Neuron (in vitro differentiated cells): ENCODE measurements around the gene SLC38A5.
"Not testable (repeated sequence)": the region's sequence is repeated elsewhere in the genome, so short reads cannot be mapped to it uniquely, and the experiment has no call there.

Source experiments
- H2AFZ ChIP-seq: one replicate; pipeline ENCODE4 v1.6.1; 2013; ENCODE audit warnings: low read depth, mild to moderate bottlenecking, inconsistent platforms, low read length, moderate library complexity
- H3K27me3 ChIP-seq: one replicate; pipeline ENCODE4 v1.6.1; 2013; ENCODE audit warnings: low read length; ENCODE audit not compliant: insufficient read depth
- H3K36me3 ChIP-seq: one replicate; pipeline ENCODE4 v1.6.1; 2013; ENCODE audit warnings: low read length; ENCODE audit not compliant: insufficient read depth
- H3K4me1 ChIP-seq: one replicate; pipeline ENCODE4 v1.6.1; 2013; ENCODE audit warnings: low read length; ENCODE audit not compliant: insufficient read depth
- H3K4me3 ChIP-seq: 2 replicates; pipeline ENCODE4 v1.5.1; 2013; ENCODE audit warnings: mild to moderate bottlenecking, low read length, moderate library complexity
- H3K9me3 ChIP-seq: one replicate; pipeline ENCODE4 v1.6.1; 2013; ENCODE audit warnings: low read length

SLC38A5 gene

DNA sequence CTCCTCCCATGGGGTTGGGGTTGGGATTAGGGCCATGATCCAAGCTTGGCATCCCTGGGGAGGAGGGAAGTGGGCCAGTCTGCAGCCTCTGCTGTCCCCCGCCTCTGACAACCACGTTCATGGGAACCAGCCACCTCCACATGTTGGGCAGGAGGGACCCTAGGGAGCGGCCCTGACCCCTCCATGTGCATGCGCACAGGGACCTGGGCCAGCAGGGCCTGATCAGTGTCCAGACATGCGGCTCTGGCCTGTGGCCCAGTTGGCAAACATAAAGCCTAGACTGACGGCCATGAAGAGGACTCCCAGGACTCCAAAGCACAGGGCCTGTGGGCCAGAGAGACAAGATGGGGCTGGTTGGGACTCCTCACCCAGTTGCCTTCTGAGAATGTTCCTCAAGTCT is 11.3 kb downstream of the SLC38A5 start:
- no peak overlapping the region for H2AFZ ChIP-seq
- H3K9me3 ChIP-seq, result no peaks in the 10 kb centered on the region
- no peaks in the 10 kb centered on the region for H3K36me3 ChIP-seq

GRCh38 chrX:48456628-48457331 is 13.3 kb downstream of the SLC38A5 start:
- no peak overlapping the region for H3K4me3 ChIP-seq
- no peaks in the 10 kb centered on the region for H3K4me1 ChIP-seq
- H3K9me3 ChIP-seq, result no peaks in the 10 kb centered on the region

More for the DNA sequence above, 11.3 kb downstream of the SLC38A5 start:
- no peaks in the 10 kb centered on the region for H3K27me3 ChIP-seq
- H3K4me3 ChIP-seq, result no peak overlapping the region
- H3K4me1 ChIP-seq, result no peaks in the 10 kb centered on the region

GRCh38 chrX:48451708-48452107 is 18.4 kb downstream of the SLC38A5 start:
- no peak overlapping the region for H3K4me3 ChIP-seq
- H3K36me3 ChIP-seq, result no peaks in the 10 kb centered on the region
- no peaks in the 10 kb centered on the region for H3K4me1 ChIP-seq
- no peak overlapping the region for H2AFZ ChIP-seq
- no peaks in the 10 kb centered on the region for H3K27me3 ChIP-seq
- no peaks in the 10 kb centered on the region for H3K9me3 ChIP-seq

More at GRCh38 chrX:48456628-48457331, 13.3 kb downstream of the SLC38A5 start:
- Histone ChIP-seq H3K27me3 (no peaks in the 10 kb centered on the region), H2AFZ (no peak overlapping the region), H3K36me3 (no peaks in the 10 kb centered on the region)

DNA sequence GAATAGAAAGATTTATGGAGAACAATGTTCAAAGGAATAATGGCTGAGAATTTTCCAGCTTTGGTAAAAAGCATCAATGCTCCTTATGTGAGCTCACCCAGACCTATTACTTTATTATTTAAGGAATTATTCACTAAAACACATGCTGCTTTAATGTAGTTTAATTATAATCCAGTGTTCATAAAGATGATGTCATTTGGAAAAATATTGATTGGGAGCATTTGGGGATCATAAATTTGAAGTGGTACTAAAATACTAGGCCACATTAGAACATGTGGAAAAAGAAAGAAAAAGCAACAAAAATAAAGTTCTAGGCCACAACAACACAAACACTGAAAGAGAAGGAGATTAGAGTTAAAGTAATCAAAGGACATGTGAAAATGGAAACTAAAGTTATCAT is 20.0 kb downstream of the SLC38A5 start:
- Histone ChIP-seq H3K4me1 (no peaks in the 10 kb centered on the region), H3K36me3 (no peaks in the 10 kb centered on the region), H3K27me3 (no peaks in the 10 kb centered on the region), H3K9me3 (no peaks in the 10 kb centered on the region), H3K4me3 (no peak overlapping the region), H2AFZ (no peak overlapping the region)

DNA sequence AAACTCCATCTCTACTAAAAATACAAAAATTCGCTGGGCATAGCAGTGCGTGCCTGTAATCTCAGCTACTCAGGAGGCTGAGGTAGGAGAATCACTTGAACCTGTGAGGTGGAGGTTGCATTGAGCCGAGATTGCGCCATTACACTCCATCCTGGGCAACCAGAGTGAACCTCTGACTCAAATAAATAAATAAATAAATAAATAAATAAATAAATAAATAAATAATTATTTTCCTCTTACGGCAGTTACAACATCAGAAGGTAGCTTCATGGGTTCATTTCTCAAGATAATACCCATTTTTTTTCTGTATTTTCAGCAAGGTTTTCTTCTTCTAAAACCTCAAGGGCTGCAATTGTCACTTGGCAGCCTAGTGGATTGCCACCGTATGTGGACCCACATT is 22.9 kb downstream of the SLC38A5 start:
- H3K27me3 ChIP-seq, H3K36me3 ChIP-seq, H3K9me3 ChIP-seq, H2AFZ ChIP-seq, H3K4me3 ChIP-seq, H3K4me1 ChIP-seq: not testable (repeated sequence)

GRCh38 chrX:48433713-48434112 is 36.3 kb downstream of the SLC38A5 start:
- not testable (repeated sequence) for H3K27me3 ChIP-seq, H2AFZ ChIP-seq, H3K36me3 ChIP-seq, H3K4me1 ChIP-seq, H3K9me3 ChIP-seq, H3K4me3 ChIP-seq

DNA sequence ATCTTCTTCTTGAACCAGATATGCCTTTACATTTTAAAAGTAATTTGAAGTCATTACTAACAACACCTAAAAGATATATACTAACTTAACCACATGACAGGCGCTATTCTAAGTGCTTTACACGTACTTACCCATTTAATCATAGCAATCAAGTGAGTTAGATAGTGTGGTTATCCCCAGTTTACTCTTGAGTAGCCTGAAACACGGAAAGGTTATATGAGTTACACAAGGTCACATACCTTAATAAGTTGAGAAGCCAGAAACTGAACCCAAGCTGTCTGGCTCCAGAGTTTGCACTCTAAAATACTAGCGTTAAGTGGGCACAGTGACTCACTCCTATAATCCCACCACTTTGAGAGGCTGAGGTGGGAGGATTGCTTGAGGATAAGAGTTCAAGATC is 39.9 kb downstream of the SLC38A5 start:
- H3K27me3 ChIP-seq, H2AFZ ChIP-seq, H3K36me3 ChIP-seq, H3K9me3 ChIP-seq, H3K4me3 ChIP-seq, H3K4me1 ChIP-seq: not testable (repeated sequence)

DNA sequence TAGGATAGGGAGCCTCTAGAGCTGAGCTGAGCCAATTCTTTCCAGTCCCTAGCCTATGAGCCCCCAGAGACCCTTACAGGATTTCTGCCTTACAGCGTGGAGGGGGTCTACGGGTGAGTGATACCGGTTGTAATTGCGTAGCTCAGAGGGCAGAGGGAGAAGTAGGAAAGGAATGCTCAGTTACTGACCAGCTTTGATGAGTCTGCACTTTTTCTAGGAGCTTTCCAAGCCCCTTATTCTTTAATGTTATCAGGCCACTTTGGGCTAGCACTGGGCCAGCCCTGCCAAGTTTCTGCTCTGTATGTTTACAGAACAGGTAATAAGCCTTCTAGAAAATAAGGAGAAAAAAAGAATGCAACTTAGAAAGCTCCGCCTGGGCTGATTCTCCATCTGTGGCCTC is 40.5 kb downstream of the SLC38A5 start:
- H3K4me3 ChIP-seq, H3K36me3 ChIP-seq, H3K4me1 ChIP-seq, H2AFZ ChIP-seq, H3K9me3 ChIP-seq, H3K27me3 ChIP-seq: not testable (repeated sequence)

DNA sequence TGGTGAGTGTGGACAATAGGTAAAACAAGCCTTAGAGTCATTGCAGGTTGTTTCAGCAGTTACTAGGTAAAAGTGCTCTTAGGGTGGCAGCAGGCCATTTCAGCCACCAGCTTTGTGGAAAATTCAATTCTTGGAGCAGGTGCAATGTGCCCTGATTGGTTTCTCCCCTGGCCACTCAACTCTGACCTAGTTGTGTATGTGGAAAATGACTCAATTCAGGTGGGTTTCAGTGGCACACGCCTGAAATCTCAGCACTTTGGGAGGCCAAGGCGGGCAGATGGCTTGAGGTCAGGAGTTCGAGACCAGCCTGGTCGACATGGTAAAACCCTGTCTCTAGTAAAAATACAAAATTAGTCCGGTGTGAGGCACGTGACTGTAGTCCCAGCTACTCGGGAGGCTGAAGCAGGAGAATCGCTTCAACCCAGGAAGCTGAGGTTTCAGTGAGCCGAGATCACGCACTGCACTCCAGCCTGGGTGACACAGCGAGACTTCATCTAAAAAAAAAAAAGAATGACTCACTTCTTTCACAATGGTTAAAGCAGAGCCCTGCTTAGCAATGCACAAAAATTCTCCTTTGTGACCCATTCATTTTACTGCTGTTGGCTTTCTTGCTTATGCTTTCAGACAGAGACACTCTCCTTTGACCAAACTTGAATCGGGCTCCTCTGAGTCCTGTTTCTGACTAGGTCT is 42.9 kb downstream of the SLC38A5 start:
- H3K36me3 ChIP-seq, H2AFZ ChIP-seq, H3K9me3 ChIP-seq, H3K4me3 ChIP-seq, H3K4me1 ChIP-seq, H3K27me3 ChIP-seq: not testable (repeated sequence)

GRCh38 chrX:48411860-48412259 is 58.2 kb downstream of the SLC38A5 start, which contains the start of gene SSX4B:
SSX4B (minus strand) TSS chrX:48411960; CDS start chrX:48411372, 588 bp downstream.
- H3K4me3 ChIP-seq, H3K27me3 ChIP-seq, H3K4me1 ChIP-seq, H2AFZ ChIP-seq, H3K36me3 ChIP-seq, H3K9me3 ChIP-seq: not testable (repeated sequence)
